ENCODE measurements around the gene ST6GALNAC6. TPM values are rescaled to one million over a fixed set of nuclear protein-coding genes. Genes with fewer than 3 reads are reported as not detected.

The ST6GALNAC6 gene
- total RNA-seq, 1 experiment from 2014 or later, result 12.7 TPM

Other genes starting within 250 kb of the ST6GALNAC6 start
- not detected in 2 replicates for gene CFAP157, start 192.6 kb downstream of the ST6GALNAC6 start, total RNA-seq (2014; rRNA removed; shearing (Covaris generic))
- gene PTRH1, start 183.9 kb downstream of the ST6GALNAC6 start, total RNA-seq (2014; rRNA removed; shearing (Covaris generic)), result 17.4 and 31.4 TPM in 2 replicates
- gene TTC16, start 183.5 kb downstream of the ST6GALNAC6 start, total RNA-seq (2014; rRNA removed; shearing (Covaris generic)), result 0.06 TPM in 1 of 2 replicates, not detected in the other
- 5.3 and 18.9 TPM in 2 replicates for gene TOR2A, start 164.3 kb downstream of the ST6GALNAC6 start, total RNA-seq (2014; rRNA removed; shearing (Covaris generic))
- gene SH2D3C, start 120.9 kb downstream of the ST6GALNAC6 start, total RNA-seq (2014; rRNA removed; shearing (Covaris generic)), result not detected in 2 replicates
- gene CDK9, start 113.6 kb downstream of the ST6GALNAC6 start, total RNA-seq (2014; rRNA removed; shearing (Covaris generic)), result 47.7 and 56.1 TPM in 2 replicates
- gene FPGS, start 96.7 kb downstream of the ST6GALNAC6 start, total RNA-seq (2014; rRNA removed; shearing (Covaris generic)), result 117 and 120 TPM in 2 replicates
- 2.6 and 4.1 TPM in 2 replicates for gene ENG, start 44.9 kb downstream of the ST6GALNAC6 start, total RNA-seq (2014; rRNA removed; shearing (Covaris generic))
- gene AK1, start 21.9 kb downstream of the ST6GALNAC6 start, total RNA-seq (2014; rRNA removed; shearing (Covaris generic)), result 37.5 and 73.4 TPM in 2 replicates
- 29.1 and 78.4 TPM in 2 replicates for gene ST6GALNAC4, start 17.4 kb upstream of the ST6GALNAC6 start, total RNA-seq (2014; rRNA removed; shearing (Covaris generic))
- 0.18 and 0.51 TPM in 2 replicates for gene PIP5KL1, start 31.2 kb upstream of the ST6GALNAC6 start, total RNA-seq (2014; rRNA removed; shearing (Covaris generic))
- gene DPM2, start 38.3 kb upstream of the ST6GALNAC6 start, total RNA-seq (2014; rRNA removed; shearing (Covaris generic)), result 51.9 and 56.2 TPM in 2 replicates
- 2.9 and 6.3 TPM in 2 replicates for gene EEIG1, start 81.4 kb upstream of the ST6GALNAC6 start, total RNA-seq (2014; rRNA removed; shearing (Covaris generic))
- 19.4 and 25.5 TPM in 2 replicates for gene NAIF1, start 167.7 kb upstream of the ST6GALNAC6 start, total RNA-seq (2014; rRNA removed; shearing (Covaris generic))
- 23.5 and 30.5 TPM in 2 replicates for gene SLC25A25, start 168.6 kb upstream of the ST6GALNAC6 start, total RNA-seq (2014; rRNA removed; shearing (Covaris generic))
- gene PTGES2, start 228.1 kb upstream of the ST6GALNAC6 start, total RNA-seq (2014; rRNA removed; shearing (Covaris generic)), result 109 and 136 TPM in 2 replicates
- not detected in 2 replicates for gene LCN2, start 249.8 kb upstream of the ST6GALNAC6 start, total RNA-seq (2014; rRNA removed; shearing (Covaris generic))